ENCODE measurements around the gene GJB5.
"Not testable (repeated sequence)": the region's sequence is repeated elsewhere in the genome, so short reads cannot be mapped to it uniquely, and the experiment has no call there.

The GJB5 gene

GRCh38 chr1:34759503-34760357 is 4.9 kb downstream of the GJB5 start, which contains the start of gene GJB4:
Gene GJB4, plus strand, starts transcription at chr1:34759740. Its CDS starts 1,515 bp downstream, at chr1:34761255.
- ATAC-seq (no peak), DNase-seq (ENCODE audit: low spot score in 2 of 2) (no peak)
- no peak within 1 kb of the TSS for H3K27ac Mint-ChIP-seq

GRCh38 chr1:34761176-34761761 is 6.4 kb downstream of the GJB5 start:
- Mint-ChIP-seq H3K4me1 (no peaks in the 10 kb centered on the region), H3K4me3 (no peak overlapping the region), H3K36me3 (no peaks in the 10 kb centered on the region), H3K9me3 (no peaks in the 10 kb centered on the region), H3K27ac (no peak overlapping the region)
- ATAC-seq (no peak), DNase-seq (ENCODE audit: low spot score in 2 of 2) (no peak)

More at GRCh38 chr1:34759503-34760357, 4.9 kb downstream of the GJB5 start, which contains the start of gene GJB4:
- H3K4me3 Mint-ChIP-seq: no peak within 1 kb of the TSS
- no peaks in the 10 kb centered on the region for H3K36me3 Mint-ChIP-seq
- no peaks in the 10 kb centered on the region for H3K9me3 Mint-ChIP-seq
- no peaks in the 10 kb centered on the region for H3K4me1 Mint-ChIP-seq

DNA sequence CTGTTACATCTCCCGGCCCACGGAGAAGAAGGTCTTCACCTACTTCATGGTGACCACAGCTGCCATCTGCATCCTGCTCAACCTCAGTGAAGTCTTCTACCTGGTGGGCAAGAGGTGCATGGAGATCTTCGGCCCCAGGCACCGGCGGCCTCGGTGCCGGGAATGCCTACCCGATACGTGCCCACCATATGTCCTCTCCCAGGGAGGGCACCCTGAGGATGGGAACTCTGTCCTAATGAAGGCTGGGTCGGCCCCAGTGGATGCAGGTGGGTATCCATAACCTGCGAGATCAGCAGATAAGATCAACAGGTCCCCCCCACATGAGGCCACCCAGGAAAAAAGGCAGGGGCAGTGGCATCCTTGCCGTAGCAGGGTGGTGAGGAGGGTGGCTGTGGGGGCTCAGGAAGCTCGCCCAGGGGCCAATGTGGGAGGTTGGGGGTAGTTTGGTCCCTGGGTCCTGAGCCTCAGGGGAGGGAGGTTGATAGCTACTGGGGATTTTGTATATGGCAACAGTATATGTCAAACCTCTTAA is 7.0 kb downstream of the GJB5 start:
- no peak overlapping the region for H3K4me3 Mint-ChIP-seq
- H3K27ac Mint-ChIP-seq: no peak overlapping the region
- no peaks in the 10 kb centered on the region for H3K36me3 Mint-ChIP-seq
- no peaks in the 10 kb centered on the region for H3K4me1 Mint-ChIP-seq
- ATAC-seq (no peak), DNase-seq (ENCODE audit: low spot score in 2 of 2) (no peak)
- no peaks in the 10 kb centered on the region for H3K9me3 Mint-ChIP-seq

- H3K9me3 Mint-ChIP-seq: no peaks in the 10 kb centered on the region
- H3K36me3 Mint-ChIP-seq: no peaks in the 10 kb centered on the region
- ATAC-seq (no peak), DNase-seq (ENCODE audit: low spot score in 2 of 2) (no peak)
- H3K4me1 Mint-ChIP-seq: no peaks in the 10 kb centered on the region
- H3K4me3 Mint-ChIP-seq: no peak overlapping the region
- H3K27ac Mint-ChIP-seq: no peak overlapping the region
These were observed 7.8 kb downstream of the GJB5 start for GRCh38 chr1:34762474-34763141.

DNA sequence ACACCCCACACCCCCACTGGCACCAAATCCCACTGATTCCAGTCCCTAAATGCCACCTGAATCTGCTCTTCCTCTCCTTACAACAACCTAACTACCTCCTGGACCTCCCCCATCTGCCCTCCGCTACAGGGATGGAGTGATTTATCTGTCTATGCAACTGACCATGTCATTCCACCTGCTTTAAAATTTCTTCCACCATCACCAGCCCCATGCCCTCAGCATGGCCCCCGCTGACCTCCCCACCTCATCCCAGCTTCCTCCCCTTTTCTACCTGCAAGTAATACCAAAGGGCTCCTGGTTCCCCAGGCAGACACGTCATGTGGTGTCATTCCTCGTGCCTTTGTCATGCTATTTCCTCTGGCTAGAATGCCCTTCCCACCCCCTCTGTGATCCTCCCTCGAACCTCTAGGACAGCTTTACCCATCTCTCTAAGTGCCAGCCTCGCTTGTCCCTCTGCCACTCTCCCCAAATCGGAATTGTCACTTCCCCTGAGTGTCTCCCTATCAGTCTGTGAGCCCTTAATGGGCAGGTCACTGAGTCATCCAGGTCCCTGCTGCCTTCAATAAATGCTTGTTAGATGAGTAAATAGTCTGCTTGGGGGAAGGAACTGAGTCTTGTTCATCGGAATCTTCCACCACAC is 8.4 kb downstream of the GJB5 start:
- Mint-ChIP-seq H3K27ac (no peak overlapping the region), H3K36me3 (no peaks in the 10 kb centered on the region), H3K9me3 (no peaks in the 10 kb centered on the region), H3K4me1 (no peaks in the 10 kb centered on the region), H3K4me3 (no peak overlapping the region)
- DNase-seq (ENCODE audit: low spot score in 2 of 2): no peak
- ATAC-seq: no peak

- Mint-ChIP-seq H3K36me3 (no peaks in the 10 kb centered on the region), H3K4me3 (no peak overlapping the region), H3K9me3 (no peaks in the 10 kb centered on the region), H3K27ac (no peak overlapping the region), H3K4me1 (no peaks in the 10 kb centered on the region)
- no peak for ATAC-seq
- no peak for DNase-seq (ENCODE audit: low spot score in 2 of 2)
These were observed 14.0 kb downstream of the GJB5 start for GRCh38 chr1:34768856-34769255.

DNA sequence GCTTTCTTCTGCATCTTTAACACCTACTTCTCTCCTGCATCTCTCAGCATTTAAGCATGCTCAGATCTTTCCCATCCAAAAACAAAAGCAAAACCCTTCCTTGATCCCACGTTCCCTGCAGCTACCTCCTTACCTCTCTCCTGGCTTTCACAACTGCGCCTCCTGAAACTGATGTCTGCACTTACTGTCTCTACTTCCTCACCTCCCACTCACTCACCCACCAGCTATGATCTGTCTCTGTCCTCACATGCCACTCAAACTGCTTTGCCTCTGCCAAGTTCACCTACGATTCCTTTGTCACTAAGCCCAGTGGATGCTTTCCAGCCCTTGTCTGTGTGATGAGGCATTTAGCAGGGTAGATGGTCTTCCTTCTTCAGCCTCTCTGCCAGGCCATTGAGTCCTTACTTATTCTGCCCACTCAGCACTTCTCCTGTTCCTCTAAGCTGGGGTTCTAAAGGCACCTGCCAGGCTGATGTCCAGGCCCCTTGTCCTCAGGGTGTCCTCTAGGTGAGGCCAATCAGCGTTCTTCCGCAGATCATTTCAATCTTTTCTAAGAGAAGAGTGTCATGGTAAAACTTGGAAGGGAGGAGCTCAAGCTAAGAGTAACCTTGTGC is 16.2 kb downstream of the GJB5 start:
- Mint-ChIP-seq H3K36me3 (no peaks in the 10 kb centered on the region), H3K4me1 (no peaks in the 10 kb centered on the region), H3K4me3 (no peak overlapping the region), H3K27ac (no peak overlapping the region), H3K9me3 (no peaks in the 10 kb centered on the region)
- ATAC-seq (peak; percentile 21), DNase-seq (ENCODE audit: low spot score in 2 of 2) (no peak)

DNA sequence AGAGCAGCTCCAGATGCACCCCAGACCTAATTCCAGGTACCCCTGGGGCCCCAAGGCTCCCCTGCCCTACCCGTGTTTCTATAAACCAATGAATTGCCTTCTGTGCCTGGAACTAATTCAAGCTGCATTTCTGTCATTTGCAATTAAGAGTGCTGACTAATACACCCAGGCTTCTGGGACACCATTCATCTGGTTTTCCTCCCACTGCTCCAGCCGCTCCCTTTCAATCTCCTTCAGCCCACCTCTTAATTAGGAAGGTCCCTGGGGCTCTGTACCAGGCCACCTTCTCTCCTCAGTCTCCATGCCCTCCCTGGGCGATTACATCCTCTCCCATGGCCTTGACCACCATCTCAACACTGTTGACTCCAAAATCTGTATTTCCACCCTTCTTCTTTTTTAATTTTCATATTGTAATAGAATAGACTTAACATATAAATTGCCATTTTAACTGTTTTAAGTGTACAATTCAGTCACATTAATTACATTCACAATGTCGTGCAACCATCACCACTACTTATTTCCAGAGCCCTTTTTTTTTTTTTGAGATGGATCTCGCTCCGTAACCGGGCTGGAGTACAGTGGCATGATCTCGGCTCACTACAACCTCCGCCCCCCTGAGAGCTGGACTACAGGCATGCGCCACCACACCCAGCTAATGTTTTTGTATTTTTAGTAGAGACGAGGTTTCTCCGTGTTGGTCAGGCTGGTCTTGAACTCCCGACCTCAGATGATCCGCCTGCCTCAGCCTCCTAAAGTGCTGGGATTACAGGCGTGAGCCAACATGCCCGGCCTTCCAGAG is 16.9 kb downstream of the GJB5 start:
- Mint-ChIP-seq H3K36me3 (no peaks in the 10 kb centered on the region), H3K4me3 (no peak overlapping the region), H3K27ac (no peak overlapping the region), H3K4me1 (no peaks in the 10 kb centered on the region), H3K9me3 (no peaks in the 10 kb centered on the region)
- ATAC-seq (no peak), DNase-seq (ENCODE audit: low spot score in 2 of 2) (no peak)

GRCh38 chr1:34773114-34773513 is 18.3 kb downstream of the GJB5 start:
- DNase-seq (ENCODE audit: low spot score in 2 of 2); H3K4me1 Mint-ChIP-seq; H3K27ac Mint-ChIP-seq; H3K9me3 Mint-ChIP-seq; H3K36me3 Mint-ChIP-seq; ATAC-seq; H3K4me3 Mint-ChIP-seq: not testable (repeated sequence)

GRCh38 chr1:34774957-34775356 is 20.1 kb downstream of the GJB5 start:
- no peak for ATAC-seq
- no peak for DNase-seq (ENCODE audit: low spot score in 2 of 2)
- Mint-ChIP-seq H3K4me1 (no peaks in the 10 kb centered on the region), H3K36me3 (no peaks in the 10 kb centered on the region), H3K4me3 (no peak overlapping the region), H3K9me3 (no peaks in the 10 kb centered on the region), H3K27ac (no peak overlapping the region)

GRCh38 chr1:34776911-34777310 is 22.1 kb downstream of the GJB5 start:
- Mint-ChIP-seq H3K4me1 (no peaks in the 10 kb centered on the region), H3K4me3 (no peak overlapping the region), H3K9me3 (no peaks in the 10 kb centered on the region), H3K27ac (no peak overlapping the region), H3K36me3 (no peaks in the 10 kb centered on the region)
- ATAC-seq: no peak
- no peak for DNase-seq (ENCODE audit: low spot score in 2 of 2)

DNA sequence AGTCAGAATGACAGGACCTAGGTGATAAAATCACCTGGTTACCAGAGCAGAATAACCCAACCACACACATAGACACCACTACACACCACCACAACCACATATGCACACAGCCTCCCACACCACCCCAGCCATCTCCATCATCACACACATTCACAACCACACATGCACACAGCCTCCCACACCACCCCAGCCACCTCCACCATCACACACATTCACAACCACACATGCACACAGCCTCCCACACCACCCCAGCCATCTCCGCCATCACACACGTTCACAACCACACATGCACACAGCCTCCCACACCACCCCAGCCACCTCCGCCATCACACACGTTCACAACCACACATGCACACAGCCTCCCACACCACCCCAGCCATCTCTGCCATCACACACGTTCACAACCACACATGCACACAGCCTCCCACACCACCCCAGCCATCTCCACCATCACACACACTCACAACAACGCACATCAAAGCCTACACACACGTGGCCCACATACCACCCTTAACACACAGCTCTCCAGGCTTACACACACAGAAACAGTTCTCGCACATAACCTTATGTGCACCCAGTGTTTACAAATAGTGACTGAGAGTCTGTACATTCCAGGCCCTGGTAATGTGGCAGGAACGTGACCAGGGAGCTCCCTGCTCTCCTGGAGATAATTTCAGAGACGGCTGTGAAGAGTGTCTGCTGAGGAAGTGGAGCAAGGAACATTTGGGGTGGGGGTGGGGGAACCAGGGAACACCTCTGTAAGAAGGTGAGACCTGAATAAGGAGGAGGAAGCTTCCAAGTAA is 22.9 kb downstream of the GJB5 start:
- Mint-ChIP-seq H3K9me3 (no peaks in the 10 kb centered on the region), H3K4me3 (no peak overlapping the region), H3K36me3 (no peaks in the 10 kb centered on the region), H3K27ac (no peak overlapping the region), H3K4me1 (no peaks in the 10 kb centered on the region)
- no peak for DNase-seq (ENCODE audit: low spot score in 2 of 2)
- no peak for ATAC-seq

- H3K36me3 Mint-ChIP-seq: no peaks in the 10 kb centered on the region
- no peak overlapping the region for H3K4me3 Mint-ChIP-seq
- no peaks in the 10 kb centered on the region for H3K9me3 Mint-ChIP-seq
- no peak for ATAC-seq
- no peaks in the 10 kb centered on the region for H3K4me1 Mint-ChIP-seq
- no peak for DNase-seq (ENCODE audit: low spot score in 2 of 2)
- no peak overlapping the region for H3K27ac Mint-ChIP-seq
These were observed 23.5 kb downstream of the GJB5 start for GRCh38 chr1:34778381-34778780.

GRCh38 chr1:34779005-34779404 is 24.2 kb downstream of the GJB5 start:
- H3K27ac Mint-ChIP-seq: no peak overlapping the region
- no peaks in the 10 kb centered on the region for H3K36me3 Mint-ChIP-seq
- DNase-seq (ENCODE audit: low spot score in 2 of 2): no peak
- no peak for ATAC-seq
- H3K4me1 Mint-ChIP-seq: no peaks in the 10 kb centered on the region
- H3K4me3 Mint-ChIP-seq: no peak overlapping the region
- no peaks in the 10 kb centered on the region for H3K9me3 Mint-ChIP-seq

Data from stimulated activated effector memory CD8-positive, alpha-beta T cell treated with anti-CD3 and anti-CD28 coated beads, Interleukin-12 subunit alpha, Interleukin-12 subunit beta, amount 100 ng/mL, for 72 hours (primary cell).